ENCODE measurements around the gene REC114. TPM values are rescaled to one million over a fixed set of nuclear protein-coding genes. Genes with fewer than 3 reads are reported as not detected.
"Not testable (repeated sequence)": the region's sequence is repeated elsewhere in the genome, so short reads cannot be mapped to it uniquely, and the experiment has no call there.

REC114 gene
- total RNA-seq, 1 donor from 2014 or later, result not detected

- ATAC-seq, result no peak
- Histone ChIP-seq H3K36me3 (peaks cover 75% of the 10 kb centered on the region), H3K27me3 (no peaks in the 10 kb centered on the region), H3K4me3 (no peak overlapping the region), H3K4me1 (no peaks in the 10 kb centered on the region), H3K9me3 (no peaks in the 10 kb centered on the region), H3K27ac (peak overlapping the region; percentile 20)
- intact Hi-C loops (cut with DNase I), result no loop called here
- TF ChIP-seq CTCF (IDR thresholded peaks at IDR 0.05), result no peak
- DNase-seq, result no peak
Observed at GRCh38 chr15:73571346-73571745, 128.4 kb downstream of the REC114 start.

GRCh38 chr15:73572296-73572695 is 129.3 kb downstream of the REC114 start:
- ATAC-seq (peak; percentile 63), DNase-seq (no peak)
- Histone ChIP-seq H3K27ac (no peak overlapping the region), H3K36me3 (peaks cover 80% of the 10 kb centered on the region), H3K4me3 (no peak overlapping the region), H3K4me1 (no peaks in the 10 kb centered on the region), H3K27me3 (no peaks in the 10 kb centered on the region), H3K9me3 (no peaks in the 10 kb centered on the region)
- intact Hi-C loops (cut with DNase I), result no loop called here
- TF ChIP-seq CTCF (IDR thresholded peaks at IDR 0.05), result no peak

- Histone ChIP-seq H3K27me3 (no peaks in the 10 kb centered on the region), H3K4me1 (no peaks in the 10 kb centered on the region), H3K27ac (no peak overlapping the region), H3K4me3 (no peak overlapping the region), H3K9me3 (no peaks in the 10 kb centered on the region), H3K36me3 (peaks cover 81% of the 10 kb centered on the region)
- no peak for TF ChIP-seq CTCF (IDR thresholded peaks at IDR 0.05)
- intact Hi-C loops (cut with DNase I), result no loop called here
- DNase-seq, result no peak
- no peak for ATAC-seq
Observed at GRCh38 chr15:73573037-73573436, 130.1 kb downstream of the REC114 start.

DNA sequence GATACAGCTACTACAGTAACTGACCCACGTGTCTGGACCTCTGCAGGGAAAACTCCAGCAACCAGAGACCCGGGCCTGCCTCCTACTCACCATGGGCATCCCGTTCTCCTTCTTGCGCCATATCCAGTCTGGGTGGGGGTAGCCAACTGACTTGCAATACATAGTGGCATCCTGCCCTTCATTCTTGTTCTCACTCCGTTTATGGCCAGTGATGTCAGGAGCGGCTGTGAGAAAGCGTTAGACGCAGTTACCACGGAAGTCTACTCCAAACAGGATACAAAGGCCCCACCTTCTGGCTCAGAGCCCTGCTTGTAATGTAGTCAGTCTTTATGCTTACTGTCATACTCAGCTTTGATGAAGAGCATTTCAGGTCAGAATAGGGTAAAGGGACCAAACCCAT is 130.6 kb downstream of the REC114 start:
- Histone ChIP-seq H3K4me1 (no peaks in the 10 kb centered on the region), H3K36me3 (peaks cover 78% of the 10 kb centered on the region), H3K27me3 (no peaks in the 10 kb centered on the region), H3K4me3 (no peak overlapping the region), H3K9me3 (no peaks in the 10 kb centered on the region), H3K27ac (no peak overlapping the region)
- ATAC-seq, result peak; percentile 54
- intact Hi-C loops (cut with DNase I), result no loop called here
- DNase-seq, result no peak
- TF ChIP-seq CTCF (IDR thresholded peaks at IDR 0.05), result no peak

DNA sequence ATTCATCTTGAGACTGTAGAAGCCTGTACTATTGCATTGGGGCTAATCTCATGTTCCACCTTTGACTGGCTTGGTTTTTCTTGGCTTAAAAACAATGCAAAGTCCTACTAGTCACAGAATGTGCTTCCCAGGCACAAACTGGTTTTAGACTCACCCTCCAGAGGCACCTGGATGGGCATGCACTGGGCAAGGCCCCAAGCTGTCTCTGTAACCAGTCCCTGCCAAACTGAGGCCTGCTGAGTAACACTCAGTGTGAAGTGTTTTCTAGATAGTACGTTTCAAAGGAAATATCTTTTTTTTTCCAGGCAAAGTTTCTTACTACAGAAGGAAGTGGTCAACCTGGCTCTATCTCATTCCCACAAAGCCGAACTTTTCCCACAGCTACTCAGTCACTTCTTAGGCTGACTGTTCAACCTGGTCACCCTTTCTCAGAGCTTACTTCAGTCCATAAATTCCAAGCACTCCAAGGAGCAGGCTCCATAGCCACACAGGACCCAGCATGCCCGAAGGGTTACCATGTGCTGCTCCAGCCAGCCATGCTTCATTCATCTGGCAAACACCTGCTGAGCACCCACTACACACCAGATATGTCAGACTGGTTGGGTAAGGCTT is 132.8 kb downstream of the REC114 start:
- Histone ChIP-seq H3K9me3 (no peaks in the 10 kb centered on the region), H3K4me3 (no peak overlapping the region), H3K27me3 (no peaks in the 10 kb centered on the region), H3K36me3 (peaks cover 69% of the 10 kb centered on the region), H3K4me1 (no peaks in the 10 kb centered on the region), H3K27ac (no peak overlapping the region)
- DNase-seq (peak; percentile 70), ATAC-seq (peak; percentile 72)
- intact Hi-C loops (cut with DNase I), result no loop called here
- no peak for TF ChIP-seq CTCF (IDR thresholded peaks at IDR 0.05)

- H3K27ac ChIP-seq; intact Hi-C loops (cut with DNase I); ATAC-seq; H3K9me3 ChIP-seq; H3K4me1 ChIP-seq; H3K27me3 ChIP-seq; H3K4me3 ChIP-seq; DNase-seq: not testable (repeated sequence)
- peaks cover 70% of the 10 kb centered on the region for H3K36me3 ChIP-seq
Observed at GRCh38 chr15:73577593-73577992, 134.6 kb downstream of the REC114 start.

Data from upper lobe of right lung (tissue), 1 donor.